Measurements from ENCODE around the gene RIPPLY3. TPM values are rescaled to one million over a fixed set of nuclear protein-coding genes. Genes with fewer than 3 reads are reported as not detected.

The RIPPLY3 gene
- total and polyA plus RNA-seq, 2 of the 13 experiments (the other 11 are each of a cell fraction or from before 2014, with no cell fraction given), result 0.09 to 2.9 TPM

- TF ChIP-seq HNF1A (IDR thresholded peaks at IDR 0.05; ENCODE audit: low read depth), result no peak
- 0 out of 2 replicates have a peak, but pooled peaks have one; percentile 30 for TF ChIP-seq HNF1A (CRISPR knock-in tag; IDR thresholded peaks at IDR 0.05; ENCODE audit: borderline replicate concordance)
- peak; percentile 97 for TF ChIP-seq ZBTB14 (CRISPR knock-in tag; IDR thresholded peaks at IDR 0.05)
- TF ChIP-seq MNT (IDR thresholded peaks at IDR 0.05), result no peak
- peak; percentile 15; the same call in 1 of the 2 replicates for TF ChIP-seq ZNF891 (CRISPR knock-in tag; IDR thresholded peaks at IDR 0.05)
- no peak for TF ChIP-seq SP1 (IDR thresholded peaks at IDR 0.05)
- TF ChIP-seq SP1 (CRISPR knock-in tag; IDR thresholded peaks at IDR 0.05), result peak; percentile 62
- TF ChIP-seq ZNF770 (CRISPR knock-in tag; IDR thresholded peaks at IDR 0.05), result peak; percentile 91
- no peak; the same call in 1 of the 2 replicates for TF ChIP-seq JDP2 (CRISPR knock-in tag; IDR thresholded peaks at IDR 0.05; ENCODE audit: borderline replicate concordance)
- TF ChIP-seq TRAFD1 (CRISPR knock-in tag; IDR thresholded peaks at IDR 0.05; ENCODE audit: borderline replicate concordance), result no peak; the same call in 1 of the 2 replicates
- no peak for TF ChIP-seq SKIL (CRISPR knock-in tag; IDR thresholded peaks at IDR 0.05; ENCODE audit: borderline replicate concordance)
- TF ChIP-seq PATZ1 (CRISPR knock-in tag; IDR thresholded peaks at IDR 0.05), result peak; percentile 27
Observed at GRCh38 chr21:36989699-36990507, 16.6 kb upstream of the RIPPLY3 start (continued).

Measured in HepG2 (cell line).